22Rv1 (cell line): ENCODE measurements around the gene NDUFV2.

ENCODE experiments used
- CTCF ChIP-seq: fragments of 450-650 bp; IDR thresholded peaks from 2 replicates; pipeline ENCODE4 v1.5.1; 2017; ENCODE audit warnings: mild to moderate bottlenecking
- ZFX ChIP-seq: fragments of 450-650 bp; IDR thresholded peaks from 2 replicates; pipeline ENCODE4 v1.6.1; 2017; ENCODE audit warnings: antibody characterized with exemption, borderline replicate concordance

GRCh38 chr18:9137168-9138066 lies 34.9 kb downstream of the NDUFV2 start:
- TF ChIP-seq CTCF, result no peak
- TF ChIP-seq ZFX, result no peak
